Ovary (tissue), 3 donors: ENCODE results near the gene DENND4C.

ENCODE experiments used
- EP300 ChIP-seq: sonication (generic); formaldehyde crosslinking; IDR thresholded peaks from one replicate; pipeline ENCODE4 v1.6.1; 2017; ENCODE audit warnings: antibody characterized with exemption
- POLR2A ChIP-seq: fragments of 450-650 bp; IDR thresholded peaks from one replicate; pipeline ENCODE4 v1.6.1; 2017; ENCODE audit warnings: antibody characterized with exemption, mild to moderate bottlenecking, moderate library complexity
- TF ChIP-seq, protein P1 (sequence below), 3 donors: fragments of 450-650 bp in 2 of 3; fragments of 200-600 bp in 1 of 3; IDR thresholded peaks; one replicate each; pipeline versions ENCODE4 v1.5.1 to v1.8.0; 2016 to 2022; ENCODE audit warnings: antibody characterized with exemption in 3 of 3, mild to moderate bottlenecking in 1 of 3
- donor health status: DM: no; HTN: no; CAD: no.

GRCh38 chr9:19358701-19359100, 128.2 kb downstream of the DENND4C start:
- TF ChIP-seq POLR2A (no peak), EP300 (no peak)
- TF ChIP-seq, protein P1, sequence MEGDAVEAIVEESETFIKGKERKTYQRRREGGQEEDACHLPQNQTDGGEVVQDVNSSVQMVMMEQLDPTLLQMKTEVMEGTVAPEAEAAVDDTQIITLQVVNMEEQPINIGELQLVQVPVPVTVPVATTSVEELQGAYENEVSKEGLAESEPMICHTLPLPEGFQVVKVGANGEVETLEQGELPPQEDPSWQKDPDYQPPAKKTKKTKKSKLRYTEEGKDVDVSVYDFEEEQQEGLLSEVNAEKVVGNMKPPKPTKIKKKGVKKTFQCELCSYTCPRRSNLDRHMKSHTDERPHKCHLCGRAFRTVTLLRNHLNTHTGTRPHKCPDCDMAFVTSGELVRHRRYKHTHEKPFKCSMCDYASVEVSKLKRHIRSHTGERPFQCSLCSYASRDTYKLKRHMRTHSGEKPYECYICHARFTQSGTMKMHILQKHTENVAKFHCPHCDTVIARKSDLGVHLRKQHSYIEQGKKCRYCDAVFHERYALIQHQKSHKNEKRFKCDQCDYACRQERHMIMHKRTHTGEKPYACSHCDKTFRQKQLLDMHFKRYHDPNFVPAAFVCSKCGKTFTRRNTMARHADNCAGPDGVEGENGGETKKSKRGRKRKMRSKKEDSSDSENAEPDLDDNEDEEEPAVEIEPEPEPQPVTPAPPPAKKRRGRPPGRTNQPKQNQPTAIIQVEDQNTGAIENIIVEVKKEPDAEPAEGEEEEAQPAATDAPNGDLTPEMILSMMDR (IDR thresholded peaks at IDR 0.05), result no peak
